Measurements from ENCODE around the gene GCNA.

Gene GCNA

DNA sequence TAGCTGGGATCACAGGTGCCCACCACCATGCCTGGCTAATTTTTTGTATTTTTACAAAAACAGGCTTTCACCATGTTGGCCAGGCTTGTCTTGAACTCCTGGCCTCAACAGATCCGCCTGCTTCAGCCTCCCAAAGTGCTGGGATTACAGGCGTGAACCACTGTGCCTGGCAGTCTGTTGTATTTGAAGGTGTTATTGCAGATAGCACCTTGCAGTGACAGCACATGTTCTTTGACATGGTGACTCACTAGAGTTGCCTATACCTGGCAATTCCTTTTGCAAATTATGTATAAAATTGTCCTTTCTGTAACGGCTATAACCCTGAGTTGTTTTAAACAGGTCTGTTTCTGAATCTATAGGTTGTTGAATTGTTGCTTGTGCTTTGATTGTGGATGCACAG, 37.4 kb upstream of the GCNA start:
- Histone ChIP-seq H3K4ac (ENCODE audit: low read depth, low read length) (no peak overlapping the region), H3K14ac (ENCODE audit: low read length) (no peak overlapping the region), H3K4me2 (ENCODE audit: low read length) (no peak overlapping the region), H3K18ac (ENCODE audit: low read length) (no peak overlapping the region), H4K12ac (ENCODE audit: low read depth, low read length) (no peak overlapping the region), H3K9ac (ENCODE audit: low read length) (no peak overlapping the region), H3K27me3 (ENCODE audit: insufficient read depth, low read length) (no peaks in the 10 kb centered on the region), H3K4me3 (ENCODE audit: low read depth, low read length) (no peak overlapping the region), H3K9me3 (ENCODE audit: insufficient read depth, low read depth, low read length) (no peaks in the 10 kb centered on the region), H2AFZ (ENCODE audit: insufficient read depth, low read length, poor library complexity) (no peak overlapping the region), H3K79me1 (ENCODE audit: low read length) (no peaks in the 10 kb centered on the region), H3K23ac (ENCODE audit: low read length) (no peak overlapping the region), H3K79me2 (ENCODE audit: control insufficient read depth, insufficient read depth, low read length, poor library complexity) (peaks cover 7% of the 10 kb centered on the region), H2BK120ac (ENCODE audit: insufficient read depth, low read length, poor library complexity) (no peak overlapping the region), H4K91ac (ENCODE audit: low read depth, low read length) (no peak overlapping the region), H2BK5ac (ENCODE audit: low read depth, low read length, poor library complexity) (no peak overlapping the region), H2BK12ac (ENCODE audit: low read length) (no peak overlapping the region), H4K8ac (ENCODE audit: low read depth, low read length) (no peak overlapping the region), H3K36me3 (ENCODE audit: control insufficient read depth in 1 of 2, insufficient read depth in 2 of 2, low read length in 2 of 2) (peaks cover 9 to 10% of the 10 kb centered on the region in 2 experiments), H3K4me1 (ENCODE audit: control insufficient read depth in 1 of 2, insufficient read depth in 2 of 2, low read length in 2 of 2) (no peaks in the 10 kb centered on the region), H2AK5ac (ENCODE audit: low read length) (no peak overlapping the region), H3K27ac (ENCODE audit: low read depth, low read length) (no peak overlapping the region)
- DNase-seq, result no peak
- no CpG with 5 or more reads among the region's 3 CpGs for whole genome bisulfite sequencing (ENCODE audit: extremely low coverage, insufficient coverage, insufficient read length)

DNA sequence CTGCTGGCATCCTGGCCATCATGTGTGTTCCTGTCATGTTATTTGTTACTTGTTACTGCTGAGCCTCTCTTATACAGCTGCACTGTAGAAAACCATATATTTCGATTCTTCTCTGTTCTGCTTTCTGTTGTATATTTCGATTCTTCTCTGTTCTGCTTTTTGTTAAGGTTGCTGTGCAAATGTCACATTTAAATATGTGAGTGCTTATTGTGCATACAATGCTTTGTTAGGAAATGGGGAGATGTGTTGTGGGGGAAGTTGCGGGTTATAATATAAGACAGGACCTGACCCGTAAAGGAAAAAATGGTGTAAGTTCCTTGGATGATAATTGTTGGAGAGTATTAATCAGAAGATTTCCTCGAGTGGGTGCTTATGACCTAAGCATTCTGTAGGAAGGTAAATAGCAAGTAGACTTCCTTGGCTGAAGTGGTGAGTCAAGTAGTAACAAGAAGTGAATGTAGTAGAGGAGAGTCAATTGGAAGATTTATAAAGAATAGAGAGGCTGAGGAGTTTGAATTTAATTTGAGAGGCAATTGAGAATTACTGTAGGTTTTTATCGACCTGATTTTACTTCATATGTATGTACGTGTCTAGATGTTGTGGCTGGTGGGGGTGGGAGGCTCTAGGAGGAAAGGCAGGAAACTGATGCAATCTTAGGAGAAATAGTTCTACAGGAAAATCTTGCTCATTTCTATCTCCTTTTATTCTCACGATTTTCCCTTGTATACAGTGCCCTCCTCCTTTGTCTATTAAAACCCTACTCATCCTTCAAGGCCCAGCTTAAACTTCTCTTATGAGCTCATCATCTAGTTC, 36.8 kb upstream of the GCNA start:
- no peaks in the 10 kb centered on the region for H3K4me1 ChIP-seq (ENCODE audit: control insufficient read depth in 1 of 2, insufficient read depth in 2 of 2, low read length in 2 of 2)

DNA sequence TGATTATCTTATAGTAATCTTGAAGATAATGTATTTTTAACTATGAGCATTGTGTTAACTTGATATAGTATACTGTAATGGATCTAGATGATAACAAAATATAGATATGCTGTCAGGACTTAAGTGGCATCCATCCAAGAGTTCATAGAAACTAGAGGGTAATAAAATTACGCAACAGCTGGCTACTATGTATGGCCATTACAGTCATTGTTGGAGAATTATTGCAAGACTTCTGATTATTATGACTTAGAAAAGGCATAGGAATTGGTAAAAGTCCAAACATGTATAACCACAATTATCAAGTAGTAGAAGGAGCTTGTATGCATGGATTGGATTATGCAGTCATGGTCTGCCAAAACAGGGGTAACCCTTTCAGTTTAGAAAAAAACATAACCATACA, 35.8 kb upstream of the GCNA start:
- Histone ChIP-seq H3K27me3 (ENCODE audit: insufficient read depth, low read length) (no peaks in the 10 kb centered on the region), H3K9ac (ENCODE audit: low read length) (no peak overlapping the region), H2BK12ac (ENCODE audit: low read length) (no peak overlapping the region), H3K36me3 (ENCODE audit: control insufficient read depth in 1 of 2, insufficient read depth in 2 of 2, low read length in 2 of 2) (peaks cover 15 to 20% of the 10 kb centered on the region in 2 experiments), H3K14ac (ENCODE audit: low read length) (no peak overlapping the region), H4K12ac (ENCODE audit: low read depth, low read length) (no peak overlapping the region), H3K4me1 (ENCODE audit: control insufficient read depth in 1 of 2, insufficient read depth in 2 of 2, low read length in 2 of 2) (no peaks in the 10 kb centered on the region), H3K4me3 (ENCODE audit: low read depth, low read length) (no peak overlapping the region), H2AK5ac (ENCODE audit: low read length) (no peak overlapping the region), H3K23ac (ENCODE audit: low read length) (no peak overlapping the region), H3K79me1 (ENCODE audit: low read length) (no peaks in the 10 kb centered on the region), H2AFZ (ENCODE audit: insufficient read depth, low read length, poor library complexity) (no peak overlapping the region), H2BK120ac (ENCODE audit: insufficient read depth, low read length, poor library complexity) (no peak overlapping the region), H2BK5ac (ENCODE audit: low read depth, low read length, poor library complexity) (no peak overlapping the region), H3K27ac (ENCODE audit: low read depth, low read length) (no peak overlapping the region), H3K18ac (ENCODE audit: low read length) (no peak overlapping the region), H4K8ac (ENCODE audit: low read depth, low read length) (no peak overlapping the region), H3K4ac (ENCODE audit: low read depth, low read length) (no peak overlapping the region), H3K9me3 (ENCODE audit: insufficient read depth, low read depth, low read length) (no peaks in the 10 kb centered on the region), H3K4me2 (ENCODE audit: low read length) (no peak overlapping the region), H4K91ac (ENCODE audit: low read depth, low read length) (no peak overlapping the region), H3K79me2 (ENCODE audit: control insufficient read depth, insufficient read depth, low read length, poor library complexity) (peaks cover 5% of the 10 kb centered on the region)
- DNase-seq, result no peak
- no CpG with 5 or more reads among the region's 1 CpG for WGBS (ENCODE audit: extremely low coverage, insufficient coverage, insufficient read length)

More for the DNA sequence above, 36.8 kb upstream of the GCNA start:
- peaks cover 5% of the 10 kb centered on the region for H3K79me2 ChIP-seq (ENCODE audit: control insufficient read depth, insufficient read depth, low read length, poor library complexity)
- H3K18ac ChIP-seq (ENCODE audit: low read length), result no peak overlapping the region
- no peak overlapping the region for H3K4ac ChIP-seq (ENCODE audit: low read depth, low read length)
- no peaks in the 10 kb centered on the region for H3K79me1 ChIP-seq (ENCODE audit: low read length)
- H3K36me3 ChIP-seq (ENCODE audit: control insufficient read depth in 1 of 2, insufficient read depth in 2 of 2, low read length in 2 of 2), result peaks cover 9 to 13% of the 10 kb centered on the region in 2 experiments
- no peak overlapping the region for H4K91ac ChIP-seq (ENCODE audit: low read depth, low read length)
- no CpG with 5 or more reads among the region's 8 CpGs for WGBS (ENCODE audit: extremely low coverage, insufficient coverage, insufficient read length)
- H4K12ac ChIP-seq (ENCODE audit: low read depth, low read length), result no peak overlapping the region
- H4K8ac ChIP-seq (ENCODE audit: low read depth, low read length), result no peak overlapping the region
- H2BK5ac ChIP-seq (ENCODE audit: low read depth, low read length, poor library complexity), result no peak overlapping the region
- H3K9ac ChIP-seq (ENCODE audit: low read length), result no peak overlapping the region
- no peaks in the 10 kb centered on the region for H3K9me3 ChIP-seq (ENCODE audit: insufficient read depth, low read depth, low read length)
- H3K14ac ChIP-seq (ENCODE audit: low read length), result no peak overlapping the region
- no peak overlapping the region for H3K4me3 ChIP-seq (ENCODE audit: low read depth, low read length)
- no peak overlapping the region for H2AK5ac ChIP-seq (ENCODE audit: low read length)
- no peak overlapping the region for H3K4me2 ChIP-seq (ENCODE audit: low read length)
- H3K27ac ChIP-seq (ENCODE audit: low read depth, low read length), result no peak overlapping the region
- no peak overlapping the region for H2AFZ ChIP-seq (ENCODE audit: insufficient read depth, low read length, poor library complexity)
- no peaks in the 10 kb centered on the region for H3K27me3 ChIP-seq (ENCODE audit: insufficient read depth, low read length)
- H2BK120ac ChIP-seq (ENCODE audit: insufficient read depth, low read length, poor library complexity), result no peak overlapping the region
- H3K23ac ChIP-seq (ENCODE audit: low read length), result no peak overlapping the region
- no peak for DNase-seq
- H2BK12ac ChIP-seq (ENCODE audit: low read length), result no peak overlapping the region

- Histone ChIP-seq H3K23ac (ENCODE audit: low read length) (no peak overlapping the region), H3K9ac (ENCODE audit: low read length) (no peak overlapping the region), H3K79me1 (ENCODE audit: low read length) (no peaks in the 10 kb centered on the region), H2BK12ac (ENCODE audit: low read length) (no peak overlapping the region), H3K27me3 (ENCODE audit: insufficient read depth, low read length) (no peaks in the 10 kb centered on the region), H4K8ac (ENCODE audit: low read depth, low read length) (no peak overlapping the region), H3K27ac (ENCODE audit: low read depth, low read length) (no peak overlapping the region), H3K9me3 (ENCODE audit: insufficient read depth, low read depth, low read length) (no peaks in the 10 kb centered on the region), H3K36me3 (ENCODE audit: control insufficient read depth in 1 of 2, insufficient read depth in 2 of 2, low read length in 2 of 2) (peaks cover 16 to 19% of the 10 kb centered on the region in 2 experiments), H3K18ac (ENCODE audit: low read length) (no peak overlapping the region), H2BK120ac (ENCODE audit: insufficient read depth, low read length, poor library complexity) (no peak overlapping the region), H4K12ac (ENCODE audit: low read depth, low read length) (no peak overlapping the region), H3K4me2 (ENCODE audit: low read length) (no peak overlapping the region), H3K14ac (ENCODE audit: low read length) (no peak overlapping the region), H2AK5ac (ENCODE audit: low read length) (no peak overlapping the region), H3K4me1 (ENCODE audit: control insufficient read depth in 1 of 2, insufficient read depth in 2 of 2, low read length in 2 of 2) (no peaks in the 10 kb centered on the region), H4K91ac (ENCODE audit: low read depth, low read length) (no peak overlapping the region), H3K4ac (ENCODE audit: low read depth, low read length) (no peak overlapping the region), H3K79me2 (ENCODE audit: control insufficient read depth, insufficient read depth, low read length, poor library complexity) (peaks cover 3% of the 10 kb centered on the region), H2BK5ac (ENCODE audit: low read depth, low read length, poor library complexity) (no peak overlapping the region), H3K4me3 (ENCODE audit: low read depth, low read length) (no peak overlapping the region), H2AFZ (ENCODE audit: insufficient read depth, low read length, poor library complexity) (no peak overlapping the region)
- no CpG with 5 or more reads among the region's 2 CpGs for WGBS (ENCODE audit: extremely low coverage, insufficient coverage, insufficient read length)
- no peak for DNase-seq
Measured at GRCh38 chrX:71542825-71543224, 35.4 kb upstream of the GCNA start.

All from trophoblast cell (in vitro differentiated cells and primary cell).